C4-2B (cell line): ENCODE measurements around the gene JARID2.

Experiments used
- H3K27ac ChIP-seq: fragments of 450-650 bp; 2 replicates; pipeline ENCODE4 v1.5.1; 2017
- CTCF ChIP-seq: fragments of 450-650 bp; conservative IDR thresholded peaks from 2 replicates; pipeline ENCODE4 v1.5.1; 2017; ENCODE audit warnings: mild to moderate bottlenecking
- ZFX ChIP-seq: fragments of 450-650 bp; IDR thresholded peaks from 2 replicates; pipeline ENCODE4 v1.6.1; 2017

The JARID2 gene

DNA sequence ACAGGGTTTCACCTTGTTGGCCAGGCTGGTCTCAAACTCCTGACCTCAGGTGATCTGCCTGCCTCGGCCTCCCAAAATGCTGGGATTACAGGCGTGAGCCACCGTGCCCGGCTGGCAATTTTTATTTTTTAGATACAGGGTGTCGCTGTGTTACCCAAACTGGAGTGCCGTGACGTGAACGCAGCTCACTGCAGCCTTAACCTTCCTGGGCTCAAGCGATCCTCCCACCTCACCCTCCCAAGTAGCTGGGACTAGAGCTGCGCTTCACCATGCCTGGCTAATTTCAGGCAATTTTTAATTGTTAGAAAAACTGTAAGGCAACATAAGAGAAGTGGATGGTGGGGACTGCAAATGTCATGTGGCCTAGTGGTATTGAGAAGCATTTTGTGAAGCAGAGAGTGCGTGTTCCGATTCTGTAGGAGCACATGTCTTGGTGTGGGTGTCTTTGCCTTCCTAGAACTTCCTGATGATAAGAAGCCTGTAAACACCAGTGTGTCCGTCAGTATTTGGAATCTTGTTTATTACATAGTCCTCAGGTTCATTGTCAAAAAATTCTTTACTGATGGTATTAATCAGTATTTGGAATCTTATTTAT is 18.0 kb downstream of the JARID2 start:
- H3K27ac ChIP-seq: no peak overlapping the region

GRCh38 chr6:15264412-15264811 is 18.5 kb downstream of the JARID2 start:
- H3K27ac ChIP-seq: no peak overlapping the region

More for the DNA sequence above, 18.0 kb downstream of the JARID2 start:
- TF ChIP-seq ZFX (no peak), CTCF (no peak)

GRCh38 chr6:15264902-15265761 is 19.3 kb downstream of the JARID2 start:
- no peak overlapping the region for H3K27ac ChIP-seq
- no peak for TF ChIP-seq CTCF
- TF ChIP-seq ZFX: no peak

More at GRCh38 chr6:15264412-15264811, 18.5 kb downstream of the JARID2 start:
- no peak for TF ChIP-seq ZFX

DNA sequence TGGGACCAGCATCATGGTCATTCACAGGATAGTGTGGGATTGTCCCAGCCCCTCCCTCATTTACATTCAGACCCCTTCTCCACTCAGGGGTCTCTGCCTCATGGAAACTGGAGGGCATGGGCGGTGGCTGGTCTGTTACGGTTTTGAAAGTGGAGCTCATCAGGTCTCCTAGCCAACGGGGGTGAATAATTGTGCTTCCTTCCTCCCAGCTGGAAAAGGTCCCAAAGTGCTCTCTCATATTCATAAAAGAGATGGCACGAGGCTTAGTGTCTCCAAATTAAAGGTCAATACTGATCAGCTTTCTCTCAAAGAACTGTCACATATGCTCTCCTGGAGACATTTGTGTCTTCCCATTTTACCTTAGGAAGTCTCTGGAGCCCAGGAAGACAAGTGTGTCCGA is 19.9 kb downstream of the JARID2 start:
- no peak overlapping the region for H3K27ac ChIP-seq

DNA sequence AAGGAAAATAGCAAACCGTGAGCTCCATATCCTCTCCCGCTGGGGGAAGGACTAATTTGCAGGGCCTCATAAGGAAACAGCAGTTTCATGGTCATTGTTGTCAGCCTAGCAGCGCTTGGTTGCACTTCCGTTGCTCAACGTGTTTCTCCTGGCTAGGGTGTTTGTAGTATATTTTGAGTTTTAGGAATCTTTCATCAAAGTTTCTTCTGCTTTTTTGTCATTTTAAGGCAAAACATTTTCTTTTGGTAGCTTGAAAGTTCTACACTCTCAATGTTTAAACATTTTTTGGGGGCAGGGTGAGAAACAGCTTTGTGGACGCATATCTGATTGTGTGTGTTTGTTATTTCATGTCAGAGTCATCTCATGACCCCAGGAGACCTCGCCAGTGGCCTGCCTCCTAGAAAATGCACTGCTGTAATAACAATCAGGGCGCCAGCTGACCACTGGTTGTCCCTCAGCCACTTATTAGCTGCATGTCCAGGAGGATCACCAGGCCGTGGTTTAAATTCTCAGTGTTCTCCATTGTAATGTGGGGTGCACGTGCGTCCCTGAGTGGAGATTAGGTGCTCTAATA is 20.6 kb downstream of the JARID2 start:
- TF ChIP-seq CTCF: no peak
- TF ChIP-seq ZFX: no peak
- no peak overlapping the region for H3K27ac ChIP-seq

More for the DNA sequence above, 19.9 kb downstream of the JARID2 start:
- no peak for TF ChIP-seq ZFX
- TF ChIP-seq CTCF: no peak

- no peak for TF ChIP-seq CTCF
- no peak for TF ChIP-seq ZFX
Measured at GRCh38 chr6:15267221-15267620, 21.4 kb downstream of the JARID2 start.

GRCh38 chr6:15268137-15268908 is 22.5 kb downstream of the JARID2 start:
- no peak overlapping the region for H3K27ac ChIP-seq
- TF ChIP-seq ZFX (no peak), CTCF (no peak)

More at GRCh38 chr6:15267221-15267620, 21.4 kb downstream of the JARID2 start:
- H3K27ac ChIP-seq: no peak overlapping the region
